Smooth muscle cell (in vitro differentiated cells): ENCODE measurements around the gene MRPL49. TPM values are rescaled to one million over a fixed set of nuclear protein-coding genes. Genes with fewer than 3 reads are reported as not detected.

ENCODE experiments used
- DNase-seq: peaks from one replicate; lab custom pipeline; 2025; ENCODE audit not compliant: unreplicated experiment; lab: John Stamatoyannopoulos, UW
- H2AFZ ChIP-seq: fragments of 200-600 bp; sonication (generic); 2 replicates; pipeline ENCODE4 v1.6.0; 2016; ENCODE audit warnings: antibody characterized with exemption, low read depth, mild to moderate bottlenecking
- H3F3A ChIP-seq: fragments of 200-600 bp; sonication (generic); 2 replicates; pipeline ENCODE4 v1.6.0; 2017; ENCODE audit warnings: antibody characterized with exemption, low read depth
- H3K27ac ChIP-seq: fragments of 200-600 bp; sonication (generic); 2 replicates; pipeline ENCODE4 v1.5.1; 2016; ENCODE audit warnings: low read depth, mild to moderate bottlenecking
- H3K27me3 ChIP-seq: fragments of 200-600 bp; sonication (generic); 2 replicates; pipeline ENCODE4 v1.6.1; 2016; ENCODE audit warnings: low read depth, mild to moderate bottlenecking
- H3K36me3 ChIP-seq: fragments of 200-600 bp; sonication (generic); 2 replicates; pipeline ENCODE4 v1.5.1; 2016; ENCODE audit warnings: low read depth
- H3K4me1 ChIP-seq: fragments of 200-600 bp; sonication (generic); 2 replicates; pipeline ENCODE4 v1.5.1; 2016; ENCODE audit warnings: low read depth
- H3K4me2 ChIP-seq: fragments of 200-600 bp; sonication (generic); 2 replicates; pipeline ENCODE4 v1.6.0; 2016; ENCODE audit warnings: mild to moderate bottlenecking
- H3K4me3 ChIP-seq: fragments of 200-600 bp; sonication (generic); 2 replicates; pipeline ENCODE4 v1.5.1; 2016; ENCODE audit warnings: mild to moderate bottlenecking
- H3K79me2 ChIP-seq: fragments of 200-600 bp; sonication (generic); 2 replicates; pipeline ENCODE4 v1.6.0; 2016; ENCODE audit warnings: low read depth, mild to moderate bottlenecking
- H3K9ac ChIP-seq: fragments of 200-600 bp; sonication (generic); 2 replicates; pipeline ENCODE4 v1.6.0; 2016; ENCODE audit warnings: low read depth
- H3K9me3 ChIP-seq: fragments of 200-600 bp; sonication (generic); replicated peaks from 2 replicates; pipeline ENCODE4 v1.5.1; 2016; ENCODE audit warnings: low read depth
- H4K20me1 ChIP-seq: fragments of 200-600 bp; sonication (generic); 2 replicates; pipeline ENCODE4 v1.6.0; 2016; ENCODE audit warnings: low read depth
- CTCF ChIP-seq: fragments of 200-600 bp; sonication (generic); IDR thresholded peaks from 2 replicates; pipeline ENCODE4 v1.5.1; 2017; ENCODE audit warnings: borderline replicate concordance, mild to moderate bottlenecking, antibody characterized with exemption; ENCODE audit not compliant: insufficient read depth, poor library complexity, severe bottlenecking
- WGBS: methylation state at CpG from one replicate; pipeline ENCODE4 v1.1.7; 2016; ENCODE audit warnings: low lambda C conversion rate; 5-methylcytosine and 5-hydroxymethylcytosine counted together
- polyA plus RNA-seq: library from polyadenylated mRNA; unstranded; fragments of >200 nt; fragmentation: Nextera tagmentation; extraction: Ambion mirVana; gene quantifications from 2 replicates; pipeline ENCODE4 v1.2.1, GENCODE V29; 2016
- total RNA-seq: library from RNA; depleted of rRNA; stranded (reverse); fragments of >200 nt; gene quantifications from 2 replicates; pipeline ENCODE4 v1.2.3, GENCODE V29; 2014

Gene MRPL49
- total and polyA plus RNA-seq, 2 experiments from 2014 or later, result 43.0 to 55.4 TPM

- H3K9me3 ChIP-seq, result no peaks in the 10 kb centered on the region
- 1% methylated on average over 75 of the region's 79 CpGs for WGBS
- peak within 1 kb of the TSS; percentile 96 for H3K4me2 ChIP-seq
- peaks cover 28% of the 10 kb centered on the region for H3K79me2 ChIP-seq
- peak within 1 kb of the TSS; percentile 92 for H2AFZ ChIP-seq
- peak; percentile 84 for DNase-seq
- H3K27ac ChIP-seq, result peak within 1 kb of the TSS; percentile 92
- H3K4me1 ChIP-seq, result peaks cover 11% of the 10 kb centered on the region
- peak within 1 kb of the TSS; percentile 94 for H3K9ac ChIP-seq
- no peak for TF ChIP-seq CTCF
- no peaks in the 10 kb centered on the region for H3K36me3 ChIP-seq
- H4K20me1 ChIP-seq, result no peaks in the 10 kb centered on the region
- H3K27me3 ChIP-seq, result no peaks in the 10 kb centered on the region
- H3K4me3 ChIP-seq, result peak within 1 kb of the TSS; percentile 81
- no peaks in the 10 kb centered on the region for H3F3A ChIP-seq
Observed at GRCh38 chr11:65083834-65084597, 38.1 kb upstream of the MRPL49 start, which contains the start of the genes CDCA5 and ZFPL1. Gene CDCA5 (minus strand): TSS chr11:65084040. CDS start chr11:65083978, 62 bp downstream. Gene ZFPL1 (plus strand): TSS chr11:65084222. CDS start chr11:65084699, 477 bp downstream.

DNA sequence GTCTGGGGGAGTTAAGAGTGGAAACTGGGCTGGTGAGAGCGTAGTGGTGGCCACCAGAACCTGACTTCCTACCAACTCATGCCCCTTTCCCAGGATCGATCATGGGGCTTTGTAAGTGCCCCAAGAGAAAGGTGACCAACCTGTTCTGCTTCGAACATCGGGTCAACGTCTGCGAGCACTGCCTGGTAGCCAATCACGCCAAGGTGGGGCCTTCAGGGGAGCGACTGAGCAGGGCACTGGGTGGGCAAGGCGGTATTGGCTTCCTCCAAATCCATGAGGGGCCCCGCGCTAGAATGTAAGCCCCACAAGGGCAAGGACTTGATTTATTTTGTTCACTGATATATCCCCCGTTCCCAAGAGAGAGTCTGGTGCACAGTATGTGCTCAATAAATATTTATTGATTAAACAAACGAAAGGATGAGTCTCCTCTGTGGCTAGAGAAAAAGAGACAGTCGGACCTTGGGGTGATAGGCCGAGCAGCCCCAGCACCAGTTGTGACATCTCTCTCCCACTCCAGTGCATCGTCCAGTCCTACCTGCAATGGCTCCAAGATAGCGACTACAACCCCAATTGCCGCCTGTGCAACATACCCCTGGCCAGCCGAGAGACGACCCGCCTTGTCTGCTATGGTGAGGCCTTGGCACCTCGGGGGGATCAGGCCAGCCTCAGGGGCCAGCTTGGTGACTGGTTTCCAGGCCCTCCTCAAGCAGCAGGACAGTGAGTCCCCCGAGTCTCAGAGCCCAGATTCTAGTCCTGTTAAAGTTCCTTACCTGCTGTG, 37.3 kb upstream of the MRPL49 start:
- Histone ChIP-seq H3F3A (no peaks in the 10 kb centered on the region), H3K4me1 (peaks cover 11% of the 10 kb centered on the region), H3K4me2 (peak overlapping the region; percentile 96), H3K79me2 (peaks cover 28% of the 10 kb centered on the region), H3K4me3 (peak overlapping the region; percentile 81), H4K20me1 (no peaks in the 10 kb centered on the region), H3K9ac (peak overlapping the region; percentile 94), H3K27me3 (no peaks in the 10 kb centered on the region), H3K27ac (peak overlapping the region; percentile 92), H3K9me3 (no peaks in the 10 kb centered on the region), H3K36me3 (no peaks in the 10 kb centered on the region), H2AFZ (no peak overlapping the region)
- no peak for TF ChIP-seq CTCF
- DNase-seq, result no peak
- WGBS, result 55% methylated on average over 23 of the region's 23 CpGs

GRCh38 chr11:65085446-65085845, 36.7 kb upstream of the MRPL49 start:
- peaks cover 11% of the 10 kb centered on the region for H3K4me1 ChIP-seq
- peak overlapping the region; percentile 92 for H3K27ac ChIP-seq
- H3K27me3 ChIP-seq, result no peaks in the 10 kb centered on the region
- no peak overlapping the region for H3K9ac ChIP-seq
- H2AFZ ChIP-seq, result no peak overlapping the region
- no peaks in the 10 kb centered on the region for H3K9me3 ChIP-seq
- no peak for DNase-seq
- peaks cover 28% of the 10 kb centered on the region for H3K79me2 ChIP-seq
- no peak for TF ChIP-seq CTCF
- H4K20me1 ChIP-seq, result no peaks in the 10 kb centered on the region
- H3K4me2 ChIP-seq, result peak overlapping the region; percentile 96
- 98% methylated on average over 4 of the region's 4 CpGs for WGBS
- H3K4me3 ChIP-seq, result no peak overlapping the region
- H3K36me3 ChIP-seq, result no peaks in the 10 kb centered on the region
- H3F3A ChIP-seq, result no peaks in the 10 kb centered on the region
